UCSD-AML1 (cell line): Measurements from ENCODE around the gene SHROOM1.
A peak's percentile ranks its signal among the peaks of the same experiment; 100 is the strongest.

Experiments used
- DNase-seq: peaks from one replicate; lab custom pipeline; 2025; ENCODE audit not compliant: unreplicated experiment; lab: John Stamatoyannopoulos, UW

SHROOM1 gene

DNA sequence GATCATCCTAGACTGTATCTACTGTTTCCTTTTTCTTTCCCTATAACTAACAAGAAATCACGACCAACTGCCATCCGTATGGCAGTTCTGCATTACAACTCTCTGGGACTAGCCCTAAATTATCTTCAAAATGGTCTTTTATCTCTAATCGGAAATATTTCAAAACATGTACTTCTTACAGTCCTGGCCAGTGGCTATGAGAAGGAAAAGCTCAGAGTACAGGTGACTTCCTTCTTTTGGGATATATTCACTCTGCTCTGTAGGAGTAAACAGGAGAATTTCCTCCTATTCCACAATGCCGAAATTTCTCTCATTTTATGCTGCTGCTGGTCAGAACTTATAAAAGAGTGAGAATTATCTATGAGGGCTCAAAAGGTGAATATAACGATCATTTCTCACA lies 51.6 kb downstream of the SHROOM1 start:
- no peak for DNase-seq

DNA sequence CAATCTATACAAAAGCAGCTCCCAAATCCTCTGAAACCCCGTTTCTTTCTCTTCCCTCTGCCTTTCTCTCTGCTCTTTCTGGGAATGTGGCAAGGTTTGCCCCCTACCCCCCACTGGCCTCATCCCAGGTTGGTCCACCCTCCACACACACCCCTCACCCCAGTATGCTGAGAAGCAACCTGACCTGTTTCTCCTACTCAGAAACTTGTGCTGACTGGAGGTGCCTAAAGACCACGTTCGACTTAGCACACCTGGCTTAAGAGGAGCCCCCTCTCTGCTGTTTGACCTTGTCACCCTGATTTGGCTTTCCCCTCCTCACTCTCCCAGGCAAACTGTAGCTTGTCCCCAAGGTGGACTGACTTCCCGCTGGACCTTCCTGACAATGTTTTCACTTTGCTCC lies 52.3 kb downstream of the SHROOM1 start:
- DNase-seq, result no peak

DNA sequence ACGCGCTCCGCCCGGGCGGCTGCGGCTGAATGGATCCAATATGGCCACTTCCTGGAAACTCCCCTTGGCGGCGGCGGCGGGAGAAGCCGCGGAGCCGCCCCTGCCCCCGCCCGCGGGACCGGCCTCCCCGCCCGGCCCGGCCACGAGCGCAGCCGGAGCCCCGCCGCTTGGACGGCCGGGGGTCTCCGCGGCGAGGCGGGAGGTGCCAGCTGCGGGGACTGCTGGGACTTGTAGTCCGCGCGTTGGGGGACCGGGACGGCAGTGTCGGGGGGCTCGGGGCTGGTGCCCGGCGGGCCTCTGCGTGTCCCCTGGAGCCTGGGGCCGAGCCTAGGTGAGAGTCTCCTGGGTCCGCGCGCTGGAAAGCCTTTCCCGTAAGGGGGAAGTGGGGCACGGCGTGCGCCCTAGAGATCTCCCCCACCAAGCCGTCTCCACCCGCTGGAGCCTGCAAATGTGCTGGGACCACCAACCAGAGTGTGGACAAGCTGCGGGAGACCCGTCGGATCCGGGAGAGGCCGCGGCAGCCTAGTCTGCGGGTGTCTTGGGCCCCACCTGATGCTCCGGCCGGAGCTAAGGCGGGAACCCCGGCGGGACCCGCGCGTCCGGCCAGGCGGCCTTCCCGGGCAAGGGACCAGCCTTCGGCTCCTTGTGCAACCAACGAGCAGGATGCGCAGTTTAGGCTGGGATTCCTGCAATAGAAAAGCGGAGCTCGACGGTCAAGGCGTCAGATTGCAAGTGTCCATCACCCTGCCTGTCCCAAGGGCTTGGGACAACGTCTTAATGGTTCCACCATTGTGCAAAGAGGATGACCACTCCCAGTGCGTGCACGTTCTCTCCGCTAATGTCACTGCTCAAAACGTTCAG lies 53.0 kb downstream of the SHROOM1 start, which contains the start of gene SEPTIN8:
Gene SEPTIN8 (minus strand): TSS at position 31 of the 861 bp plus-strand sequence. CDS start 102 bp downstream, outside the sequence.
- peak; percentile 28 for DNase-seq

DNA sequence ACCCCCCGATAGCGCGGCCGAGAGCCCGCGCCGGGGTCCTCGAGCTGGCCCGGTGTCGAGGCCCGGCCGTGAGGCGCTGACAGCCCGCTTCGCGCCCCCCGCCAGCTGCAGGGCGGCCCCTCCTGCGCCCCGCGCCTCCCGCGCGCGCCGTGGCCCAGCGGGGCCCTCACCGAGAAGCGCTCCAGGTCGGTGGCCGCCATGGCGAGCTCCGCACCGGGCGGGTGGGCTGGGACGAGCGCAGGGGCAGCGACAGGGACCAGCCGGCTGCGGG lies 53.6 kb downstream of the SHROOM1 start:
- no peak for DNase-seq

DNA sequence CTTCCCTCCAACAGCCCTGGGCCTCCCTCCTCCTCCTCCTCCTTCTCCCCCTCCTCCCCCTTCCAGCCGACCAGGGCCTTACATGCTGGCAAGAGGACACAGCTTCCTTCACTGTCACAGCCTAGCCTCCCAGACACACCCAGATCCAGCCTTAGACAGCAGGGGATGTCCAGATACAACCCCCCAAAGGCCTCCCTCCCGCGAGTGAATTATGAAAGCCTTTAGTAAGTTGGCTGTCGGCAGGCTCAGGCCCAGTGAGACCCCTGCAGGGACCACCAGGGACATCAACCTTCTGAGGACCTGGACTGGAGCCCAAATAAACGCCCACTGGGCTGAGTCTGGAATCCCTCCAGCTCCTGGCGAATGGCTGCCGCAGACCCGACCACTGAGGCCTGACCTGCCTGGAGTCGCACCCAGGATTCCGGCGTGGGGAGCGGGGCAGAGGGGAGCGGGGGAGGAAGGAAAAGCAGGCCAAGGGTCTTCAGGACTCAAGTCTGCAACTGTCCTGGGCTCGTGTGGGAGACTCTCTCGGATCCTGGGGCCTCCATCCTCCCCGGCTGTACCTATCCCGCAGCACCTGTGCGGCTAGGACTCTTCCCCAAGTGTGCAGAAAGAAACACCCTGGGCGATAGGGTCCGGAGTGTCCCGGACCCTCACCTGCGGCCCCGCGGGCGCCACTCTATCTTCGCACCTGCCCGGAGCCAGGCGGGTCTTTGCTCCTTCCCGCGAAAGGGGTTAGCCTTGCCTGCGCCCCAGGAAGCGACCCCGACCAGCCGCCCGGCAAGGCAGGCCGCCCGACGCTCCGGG lies 54.1 kb downstream of the SHROOM1 start:
- DNase-seq, result no peak

DNA sequence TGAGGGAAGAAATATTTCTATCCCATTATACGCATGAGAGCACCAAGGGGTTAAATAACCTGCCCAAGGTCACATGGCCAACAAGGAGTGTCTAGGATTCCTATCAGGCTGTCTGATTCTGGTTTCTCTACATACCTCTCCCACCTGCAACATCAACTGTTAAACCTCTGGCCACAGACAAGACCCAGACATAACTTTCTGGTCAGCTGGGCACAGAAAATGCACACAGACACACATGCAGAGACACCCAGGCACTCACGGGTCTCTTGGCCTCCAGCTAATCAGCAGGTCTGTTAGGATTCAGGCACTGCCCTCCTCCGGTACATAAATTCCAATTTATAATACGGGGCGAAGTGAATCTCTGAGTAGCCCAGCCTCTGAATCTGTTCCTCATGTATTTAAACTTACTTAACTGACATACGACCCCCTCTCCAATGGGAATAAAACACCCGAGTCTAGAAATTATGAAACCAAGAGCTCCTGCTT lies 54.9 kb downstream of the SHROOM1 start:
- no peak for DNase-seq

DNA sequence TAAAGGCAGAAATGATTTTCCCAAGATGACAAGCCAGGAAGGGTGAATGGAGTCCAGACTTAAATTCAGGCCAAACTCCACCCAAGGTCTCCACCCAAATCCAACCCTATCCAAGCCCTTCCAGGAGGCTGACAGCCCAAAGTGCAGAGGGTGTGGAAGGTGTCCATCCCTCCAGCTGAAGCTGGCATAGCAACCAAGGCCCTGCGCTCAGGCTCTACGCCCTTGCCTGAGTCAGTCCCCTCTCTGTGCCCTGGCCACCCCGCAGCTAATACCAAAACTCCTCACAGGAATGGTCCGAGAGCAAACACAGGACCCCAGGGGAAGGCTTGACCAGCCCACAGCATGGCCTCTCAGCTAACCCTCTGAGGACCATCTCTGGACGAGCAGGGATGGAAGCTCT lies 55.6 kb downstream of the SHROOM1 start:
- DNase-seq, result no peak

DNA sequence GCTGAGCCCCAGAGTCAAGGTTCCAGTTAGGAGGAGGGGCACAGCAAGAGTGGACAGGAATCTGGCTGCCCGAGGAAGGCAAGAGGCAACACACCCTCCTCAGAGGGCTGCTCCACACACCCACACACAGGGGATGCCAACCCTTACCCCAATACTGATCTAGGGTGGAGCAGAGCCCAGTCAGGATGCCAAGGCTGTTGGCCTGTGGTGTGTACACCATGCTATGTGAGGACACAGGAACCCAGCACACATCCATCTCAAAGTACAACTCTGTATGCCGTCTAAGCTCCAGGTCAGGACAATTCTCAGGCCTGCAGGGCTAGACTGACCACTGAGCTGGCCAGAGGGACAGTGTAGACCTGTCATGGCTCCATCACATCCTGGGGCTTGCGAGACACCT lies 56.0 kb downstream of the SHROOM1 start:
- DNase-seq, result no peak

DNA sequence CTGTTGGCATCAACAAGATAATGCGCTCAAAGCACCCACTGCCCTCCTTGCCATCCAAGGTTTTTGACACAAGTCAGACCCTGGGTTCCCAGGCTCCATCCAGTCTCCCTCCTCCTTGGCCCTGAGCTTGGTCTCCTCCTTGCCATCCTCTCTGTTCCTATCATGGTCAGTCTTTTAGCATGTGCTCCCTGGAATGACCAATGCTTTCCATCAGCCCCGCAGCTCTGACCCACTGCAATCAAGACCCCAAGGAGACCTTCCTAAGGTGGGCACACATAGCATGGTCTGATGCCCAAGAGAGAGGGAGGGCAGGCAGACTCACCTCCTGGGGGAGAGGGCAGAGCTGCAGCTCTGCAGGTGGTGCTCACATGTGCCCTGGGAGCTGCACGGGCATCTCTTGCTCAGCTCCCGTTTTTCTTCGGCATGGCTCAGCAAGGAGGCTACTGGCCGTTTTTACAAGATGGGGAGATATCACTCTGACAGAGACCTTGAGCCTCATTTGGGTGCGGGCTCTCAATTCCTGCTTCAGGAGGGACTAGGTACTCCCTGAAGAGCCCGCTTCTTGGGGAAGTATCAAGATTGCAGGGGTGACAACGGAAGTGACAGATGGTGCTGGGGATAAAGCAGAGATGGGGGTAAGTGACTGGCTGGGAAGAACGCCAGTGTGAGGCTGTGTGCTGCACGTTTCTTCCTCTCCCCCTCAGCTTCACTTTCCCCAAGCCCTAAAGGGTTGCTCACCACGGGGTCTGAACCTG lies 56.7 kb downstream of the SHROOM1 start:
- DNase-seq, result no peak

DNA sequence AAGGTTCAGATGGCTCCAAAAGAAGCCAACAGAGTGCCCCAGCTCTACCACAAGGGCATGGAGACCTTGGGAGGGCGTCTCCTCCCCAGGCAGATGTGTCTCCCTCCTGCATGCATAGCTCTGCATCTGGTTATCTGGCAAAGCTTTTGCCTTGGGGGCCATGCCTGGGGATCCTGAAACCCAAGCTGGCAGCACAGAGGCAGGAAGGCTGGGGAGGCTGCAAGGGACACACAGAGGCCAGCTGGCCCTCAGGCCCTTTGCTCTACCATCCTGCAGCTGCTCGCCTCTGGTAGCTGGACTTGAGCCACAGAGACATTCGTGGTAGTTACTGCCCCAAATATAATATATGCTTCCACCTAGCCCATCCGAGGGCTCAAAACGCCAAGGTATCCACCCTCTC lies 57.3 kb downstream of the SHROOM1 start:
- DNase-seq, result no peak

DNA sequence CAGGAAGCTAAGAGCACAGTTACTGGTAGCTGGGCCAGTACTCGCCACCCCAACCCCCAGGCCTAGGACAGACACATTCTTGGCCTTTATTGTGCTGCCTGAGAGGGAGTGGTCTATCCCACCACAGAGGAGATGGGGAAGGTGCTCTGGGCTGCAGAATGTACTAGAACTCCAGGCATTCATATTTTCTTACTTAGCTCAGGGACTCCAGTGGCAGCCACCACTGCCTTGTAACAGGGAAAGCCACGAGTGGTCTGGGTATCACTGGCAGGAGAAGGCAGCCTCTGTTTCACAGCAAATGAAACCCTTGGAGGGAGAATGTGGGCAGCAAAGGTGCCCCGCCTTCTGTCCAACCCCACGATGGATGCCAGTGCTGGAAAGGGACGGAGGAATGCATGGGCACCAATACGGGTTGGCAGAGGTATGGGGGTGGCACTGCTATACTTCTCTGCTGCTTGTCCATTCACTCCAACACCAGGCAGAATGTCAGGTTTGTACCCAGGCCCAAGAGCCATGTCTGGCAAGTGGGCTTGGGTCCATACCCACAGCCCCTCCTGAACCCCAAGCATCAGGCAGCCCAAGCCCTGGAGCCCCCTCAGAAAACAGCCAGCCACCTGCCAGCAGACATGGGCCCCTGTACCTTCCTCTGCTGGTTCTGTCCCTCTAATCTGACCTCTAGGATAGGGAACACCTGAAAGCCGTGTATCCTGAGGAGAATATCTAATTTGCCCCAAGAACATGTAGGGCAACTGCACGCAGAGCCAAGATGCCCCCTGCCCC lies 58.0 kb downstream of the SHROOM1 start:
- DNase-seq, result no peak
